Gastrocnemius medialis (tissue), 4 donors: ENCODE measurements around the gene IL21R.

Experiments
- CTCF ChIP-seq, 5 experiments: fragments of 450-650 bp in 3 of 5; fragments of 200-600 bp in 2 of 5; sonication (generic) in 2 of 5; IDR thresholded peaks in 4 of 5; conservative IDR thresholded peaks in 1 of 5; 1 replicate in 4 of 5; 2 replicates in 1 of 5; pipeline ENCODE4 v1.5.1; 2016 to 2019; ENCODE audit warnings: antibody characterized with exemption in 5 of 5, mild to moderate bottlenecking in 3 of 5, moderate library complexity in 3 of 5
- POLR2A ChIP-seq, 2 donors: fragments of 450-650 bp; IDR thresholded peaks; one replicate each; pipeline ENCODE4 v1.6.1; 2017; ENCODE audit warnings: antibody characterized with exemption in 2 of 2, mild to moderate bottlenecking in 2 of 2, moderate library complexity in 2 of 2

DNA sequence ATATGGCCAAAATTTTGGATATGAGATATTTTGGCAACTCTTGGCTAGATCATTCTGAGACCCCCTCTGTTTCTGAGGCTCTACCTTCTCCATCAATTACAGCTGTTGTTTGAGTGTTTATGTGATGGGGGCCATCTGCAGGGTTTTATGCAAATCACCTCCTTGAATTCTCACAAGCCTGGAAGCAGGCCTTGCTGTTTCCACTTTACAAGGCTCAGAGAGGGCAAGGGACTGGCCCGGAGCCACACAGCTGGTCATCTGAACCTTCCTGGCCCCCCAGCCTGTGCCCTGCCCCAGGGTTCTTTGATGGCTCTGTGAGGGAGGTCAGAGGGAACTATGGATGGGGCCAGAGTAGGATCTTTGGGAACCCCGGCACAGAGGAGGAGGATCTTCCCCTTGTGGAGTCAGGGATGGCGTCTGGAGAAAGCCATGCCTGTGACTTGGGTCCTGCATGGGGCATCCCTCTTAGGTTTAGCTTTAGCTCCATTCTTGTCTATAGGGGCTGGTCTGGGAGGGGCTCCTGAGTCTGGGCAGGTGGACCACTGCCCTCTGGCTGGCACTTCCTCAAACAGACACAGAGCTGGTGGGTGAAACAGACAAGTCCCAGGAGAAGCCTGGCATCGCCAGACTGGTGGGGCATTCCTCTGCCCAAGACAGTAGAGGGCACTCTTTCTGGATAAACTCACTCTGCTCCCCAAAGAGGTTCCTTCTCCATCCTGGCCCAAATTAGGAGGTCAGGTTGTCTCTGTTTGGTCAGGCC lies 26.2 kb downstream of the IL21R start:
- TF ChIP-seq POLR2A (IDR thresholded peaks at IDR 0.05) (no peak), CTCF (IDR thresholded peaks at IDR 0.05 in 4 of 5, conservative IDR thresholded peaks at IDR 0.05 in 1 of 5) (no peak)
